ENCODE data around the gene TSPAN9. TPM values are rescaled to one million over a fixed set of nuclear protein-coding genes. Genes with fewer than 3 reads are reported as not detected.

TSPAN9 gene
- total and polyA plus RNA-seq, 4 donors, result 17.4 to 62.9 (median 34.2) TPM

- no peaks in the 10 kb centered on the region for H3K27me3 ChIP-seq (ENCODE audit: control insufficient read depth in 4 of 4, insufficient read depth in 4 of 4, low read length in 3 of 4)
- no peaks in the 10 kb centered on the region for H3K9me3 ChIP-seq (ENCODE audit: control insufficient read depth in 4 of 4, low read length in 3 of 4)
- peak overlapping the region; percentile 50 to 60 (median 53) for H3K4me3 ChIP-seq (ENCODE audit: low read depth in 1 of 3, low read length in 3 of 3)
- peak overlapping the region; percentile 85 to 97 for H3K27ac ChIP-seq (ENCODE audit: low read depth in 1 of 2, low read length in 2 of 2)
- TF ChIP-seq ATF3 (IDR thresholded peaks at IDR 0.05), result peak; percentile 38
- no peak for TF ChIP-seq EGR1 (IDR thresholded peaks at IDR 0.05; ENCODE audit: low read depth in 2 of 2)
- peak; percentile 66 to 79 for TF ChIP-seq HNF4A (conservative IDR thresholded peaks at IDR 0.05)
- no peak for TF ChIP-seq CTCF (IDR thresholded peaks at IDR 0.05; ENCODE audit: low read depth, low read length, missing input control)
- peak in 1 of 2 donors; percentile 28 for TF ChIP-seq RAD21 (IDR thresholded peaks at IDR 0.05)
- peak; percentile 28 for TF ChIP-seq ZBTB33 (IDR thresholded peaks at IDR 0.05)
- peak; percentile 76 for TF ChIP-seq YY1 (IDR thresholded peaks at IDR 0.05)
- peak; percentile 57 for TF ChIP-seq FOXA2 (IDR thresholded peaks at IDR 0.05)
- TF ChIP-seq NR2F2 (IDR thresholded peaks at IDR 0.05), result peak; percentile 41
- peak in 1 of 2 donors; percentile 40 for TF ChIP-seq JUND (IDR thresholded peaks at IDR 0.05)
- TF ChIP-seq REST (IDR thresholded peaks at IDR 0.05), result peak; percentile 73
- peak in 1 of 2 donors; percentile 49 for TF ChIP-seq GABPA (IDR thresholded peaks at IDR 0.05 in 1 of 2, conservative IDR thresholded peaks at IDR 0.05 in 1 of 2)
- TF ChIP-seq FOXA1 (IDR thresholded peaks at IDR 0.05), result no peak
- TF ChIP-seq HNF4G (IDR thresholded peaks at IDR 0.05), result peak; percentile 35
- peak; percentile 90 to 92 for TF ChIP-seq RXRA (IDR thresholded peaks at IDR 0.05)
- peak; percentile 93 for TF ChIP-seq SP1 (IDR thresholded peaks at IDR 0.05)
- peak; percentile 85 for TF ChIP-seq TAF1 (conservative IDR thresholded peaks at IDR 0.05)
- TF ChIP-seq MAX (IDR thresholded peaks at IDR 0.05), result peak; percentile 38
- peak; percentile 59 for DNase-seq (ENCODE audit: low spot score)
- 31% methylated on average over 19 of the region's 19 CpGs for WGBS
- peaks cover 15 to 79% (median 65%) of the 10 kb centered on the region in 4 donors for H3K4me1 ChIP-seq (ENCODE audit: control insufficient read depth in 4 of 4, insufficient read depth in 4 of 4, low read length in 3 of 4)
- peak overlapping the region; percentile 84 to 91 for H3K9ac ChIP-seq (ENCODE audit: low read depth in 1 of 2, low read length in 2 of 2)
- peaks cover 0 to 2% (median 0%) of the 10 kb centered on the region in 4 donors for H3K36me3 ChIP-seq (ENCODE audit: control insufficient read depth in 4 of 4, insufficient read depth in 3 of 4, low read depth in 1 of 4, low read length in 3 of 4)
Measured at GRCh38 chr12:3085341-3086139, 8.4 kb downstream of the TSPAN9 start.

All from liver (tissue), 9 donors.